Measurements from ENCODE around the gene RNF44. TPM values are rescaled to one million over a fixed set of nuclear protein-coding genes. Genes with fewer than 3 reads are reported as not detected.

The RNF44 gene
- total and polyA plus RNA-seq, 2 of the 4 experiments (the other 2 are of a cell fraction) = 0.54 to 12.4 TPM

GRCh38 chr5:176552332-176552869 is 15.2 kb upstream of the RNF44 start:
- Histone ChIP-seq H3K23ac (ENCODE audit: low read depth, low read length) (no peak overlapping the region), H3K9me3 (ENCODE audit: control insufficient read depth, insufficient read depth, low read length) (no peaks in the 10 kb centered on the region), H2BK15ac (ENCODE audit: low read depth, low read length) (no peak overlapping the region), H3K4me3 (ENCODE audit: insufficient read depth, low read depth, low read length) (no peak overlapping the region), H2AFZ (replicated peaks; ENCODE audit: low read length, poor library complexity) (peak overlapping the region; percentile 32), H2AK5ac (ENCODE audit: low read depth, low read length) (no peak overlapping the region), H4K5ac (ENCODE audit: low read depth, low read length) (no peak overlapping the region), H3K56ac (ENCODE audit: extremely low read depth, insufficient read depth, low read length) (no peak overlapping the region), H3K4ac (ENCODE audit: low read depth, low read length) (no peak overlapping the region), H4K20me1 (ENCODE audit: insufficient read depth, low read length) (no peaks in the 10 kb centered on the region), H2BK5ac (ENCODE audit: low read depth, low read length, poor library complexity, severe bottlenecking) (no peak overlapping the region), H3K36me3 (ENCODE audit: control insufficient read depth, insufficient read depth, low read length) (no peaks in the 10 kb centered on the region), H3K9me1 (ENCODE audit: insufficient read depth, low read length) (no peaks in the 10 kb centered on the region), H2AK9ac (replicated peaks; ENCODE audit: low read depth, low read length, poor library complexity) (no peak overlapping the region), H3K79me1 (ENCODE audit: low read depth in 1 of 2, low read length in 2 of 2) (no peaks in the 10 kb centered on the region), H2BK20ac (ENCODE audit: low read depth, low read length) (no peak overlapping the region), H3K9ac (ENCODE audit: low read depth, low read length) (no peak overlapping the region), H3K14ac (replicated peaks; ENCODE audit: low read depth, low read length) (no peak overlapping the region), H3K27ac (ENCODE audit: insufficient read depth, low read length) (no peak overlapping the region), H3K18ac (ENCODE audit: low read depth, low read length) (no peak overlapping the region), H2BK120ac (ENCODE audit: low read depth, low read length) (no peak overlapping the region), H4K91ac (ENCODE audit: insufficient read depth, low read depth, low read length) (no peak overlapping the region), H3K4me1 (ENCODE audit: control insufficient read depth, insufficient read depth, low read length) (no peaks in the 10 kb centered on the region), H4K8ac (ENCODE audit: low read depth in 2 of 2, low read length in 2 of 2) (no peak overlapping the region), H3K27me3 (ENCODE audit: control insufficient read depth, insufficient read depth, low read length) (peaks cover 19% of the 10 kb centered on the region; the same call in 1 of the 2 replicates), H3K4me2 (ENCODE audit: low read depth, low read length) (no peak overlapping the region)
- TF ChIP-seq ELK1 (IDR thresholded peaks at IDR 0.05; ENCODE audit: borderline replicate concordance, low read depth, low read length) (no peak), NFE2L2 (IDR thresholded peaks at IDR 0.05; ENCODE audit: low read depth, low read length) (no peak), CHD1 (IDR thresholded peaks at IDR 0.05; ENCODE audit: low read depth, low read length) (no peak), CEBPB (IDR thresholded peaks at IDR 0.05; ENCODE audit: low read depth, low read length) (no peak), SMC3 (IDR thresholded peaks at IDR 0.05; ENCODE audit: low read depth, low read length) (no peak), POLR2A (IDR thresholded peaks at IDR 0.05; ENCODE audit: low read depth, low read length) (no peak), BHLHE40 (IDR thresholded peaks at IDR 0.05; ENCODE audit: low read depth, low read length) (no peak), MAZ (IDR thresholded peaks at IDR 0.05; ENCODE audit: borderline replicate concordance, low read depth, low read length) (no peak), RFX5 (IDR thresholded peaks at IDR 0.05; ENCODE audit: low read depth, low read length) (no peak), RCOR1 (IDR thresholded peaks at IDR 0.05; ENCODE audit: insufficient replicate concordance, low read length) (no peak), RAD21 (IDR thresholded peaks at IDR 0.05; ENCODE audit: low read length) (no peak), FOS (IDR thresholded peaks at IDR 0.05; ENCODE audit: low read depth, low read length) (no peak), USF2 (IDR thresholded peaks at IDR 0.05; ENCODE audit: low read depth, low read length) (no peak), MXI1 (IDR thresholded peaks at IDR 0.05; ENCODE audit: borderline replicate concordance, low read depth, low read length) (no peak), CTCF (conservative IDR thresholded peaks at IDR 0.05; ENCODE audit: low read depth, low read length) (no peak), MAFK (IDR thresholded peaks at IDR 0.05; ENCODE audit: low read depth, low read length) (no peak)
- intact Hi-C loops (cut with micrococcal nuclease) (no loop called here), dilution Hi-C loops (cut with HindIII; ENCODE audit: low sequenced_read_pairs, unreplicated experiment) (no loop called here), in situ Hi-C loops (cut with MboI; ENCODE audit: low sequenced_read_pairs) (loop anchor here (25.0 kb wide), 1 partner anchor 815 kb away; no protein-coding TSS in a partner anchor)
- ChIA-PET CTCF (no interaction called here), POLR2A (ENCODE audit: unreplicated experiment) (no interaction called here)
- ATAC-seq (ENCODE audit: low read depth) (no peak), DNase-seq (no peak)
- no TSS peak for BruUV-seq (replicated peaks)
- 80% methylated on average over 4 of the region's 11 CpGs; no CpG with 5 or more reads in 1 of the 2 experiments for WGBS, 2 experiments (ENCODE audit: extremely low coverage in 2 of 2, insufficient read length in 1 of 2)

All from IMR-90 (cell line).